ENCODE results near the gene ECE2.

- no peak for TF ChIP-seq EZH2phosphoT487 (IDR thresholded peaks at IDR 0.05; ENCODE audit: insufficient read depth, low read depth)
- TF ChIP-seq EZH2 (IDR thresholded peaks at IDR 0.05; ENCODE audit: insufficient read depth, poor library complexity, severe bottlenecking), result no peak
Measured at GRCh38 chr3:184250167-184250828, 25.5 kb upstream of the ECE2 start.
